Measurements from ENCODE around the gene CTDSPL.

Gene CTDSPL

DNA sequence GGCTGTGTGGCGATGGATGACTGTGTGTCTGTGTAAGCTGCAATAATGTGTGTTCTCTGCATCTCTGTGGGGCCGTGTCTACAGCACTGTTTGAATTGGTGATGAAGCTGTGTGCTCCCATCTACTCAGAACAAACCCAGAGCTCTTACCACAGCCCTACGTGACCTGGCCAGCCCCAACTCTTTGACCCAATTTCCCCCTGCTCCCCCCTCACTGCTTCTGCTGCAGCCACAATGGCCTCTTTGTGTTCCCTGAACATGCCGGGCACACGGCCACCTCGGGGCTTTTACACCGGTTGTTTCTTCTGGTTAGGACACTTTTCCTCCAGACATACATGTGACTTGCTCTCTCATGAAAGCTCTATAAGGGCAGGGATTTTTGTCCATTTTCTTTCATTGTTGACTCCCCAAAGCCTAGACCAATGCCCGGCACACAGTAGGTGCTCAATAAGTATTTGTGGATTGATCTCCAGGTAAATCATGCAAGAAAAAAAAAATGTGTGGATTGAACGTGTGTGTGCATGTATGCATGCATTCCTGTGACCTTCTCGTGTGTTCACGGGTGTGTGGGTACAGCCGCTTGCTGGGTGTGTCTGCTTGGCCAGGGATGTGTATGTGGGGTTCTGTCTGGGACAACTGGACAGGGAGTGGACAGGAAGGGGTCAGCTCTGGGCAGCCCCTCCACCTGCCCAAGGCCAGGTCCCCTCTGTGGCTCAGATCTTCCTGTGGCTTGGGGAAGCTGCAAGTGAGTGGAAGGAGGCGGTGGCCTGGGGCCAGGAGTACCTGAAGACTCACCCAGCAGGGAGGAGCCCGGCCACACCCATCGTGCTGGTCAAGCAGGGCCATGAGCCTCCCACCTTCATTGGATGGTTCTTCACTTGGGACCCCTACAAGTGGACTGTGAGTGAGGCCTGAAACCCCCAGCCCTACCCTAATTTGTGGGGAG, 143.7 kb downstream of the CTDSPL start:
- no peak for DNase-seq

DNA sequence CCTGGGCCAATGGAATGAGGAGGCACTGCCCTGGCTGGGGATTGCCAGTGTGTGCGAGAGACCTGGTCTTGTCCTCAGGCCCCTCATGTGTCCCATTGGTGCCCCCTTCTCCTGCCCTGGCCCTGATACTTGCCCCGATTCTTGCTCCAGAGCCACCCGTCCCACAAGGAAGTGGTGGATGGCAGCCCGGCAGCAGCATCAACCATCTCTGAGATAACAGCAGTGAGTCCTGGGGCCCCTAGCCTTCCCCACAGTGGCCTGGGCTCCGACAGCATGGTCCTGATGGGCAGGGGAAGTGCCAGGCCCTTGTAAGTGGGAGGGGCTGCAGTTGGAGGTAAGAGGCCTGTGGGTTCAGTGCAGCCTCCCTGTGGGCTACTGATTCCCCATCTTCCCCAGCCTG, 144.4 kb downstream of the CTDSPL start:
- no peak for DNase-seq

DNA sequence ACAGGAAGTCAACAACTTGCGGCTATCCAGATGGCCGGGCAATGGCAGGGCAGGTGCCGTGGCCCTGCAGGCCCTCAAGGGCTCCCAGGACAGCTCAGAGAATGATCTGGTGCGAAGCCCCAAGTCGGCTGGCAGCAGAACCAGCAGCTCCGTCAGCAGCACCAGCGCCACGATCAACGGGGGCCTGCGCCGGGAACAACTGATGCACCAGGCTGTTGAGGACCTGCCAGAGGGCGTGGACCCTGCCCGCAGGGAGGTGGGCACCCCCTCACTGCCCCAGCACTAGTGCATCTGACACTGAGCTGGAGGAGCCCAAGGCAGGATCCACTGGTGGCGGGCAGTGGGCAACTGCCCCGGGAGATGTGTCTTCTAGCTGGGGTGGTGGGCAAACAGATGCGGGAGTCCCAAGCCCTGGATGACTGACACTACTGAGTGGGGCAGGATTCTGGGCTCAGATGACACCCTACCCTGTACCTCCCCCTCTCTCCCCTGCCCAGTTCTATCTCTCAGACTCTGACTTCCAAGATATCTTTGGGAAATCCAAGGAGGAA, 144.8 kb downstream of the CTDSPL start:
- DNase-seq: no peak

DNA sequence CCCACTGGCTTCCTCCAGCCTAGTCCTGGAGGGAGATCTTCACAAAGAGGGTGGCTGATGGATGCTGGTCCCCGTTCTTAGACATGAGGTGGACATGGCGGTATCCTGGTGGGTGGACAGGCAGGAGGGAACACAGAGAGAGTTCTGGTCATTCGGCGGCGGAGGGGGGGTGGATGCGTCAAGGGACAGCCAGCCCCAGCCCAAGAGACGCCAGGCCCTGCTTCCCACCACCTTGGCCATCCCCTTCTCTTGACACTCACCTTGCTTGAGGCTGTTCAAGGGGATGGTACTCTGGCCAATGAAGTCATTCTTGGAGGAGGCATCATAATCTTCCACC, 146.0 kb downstream of the CTDSPL start:
- DNase-seq: no peak

DNA sequence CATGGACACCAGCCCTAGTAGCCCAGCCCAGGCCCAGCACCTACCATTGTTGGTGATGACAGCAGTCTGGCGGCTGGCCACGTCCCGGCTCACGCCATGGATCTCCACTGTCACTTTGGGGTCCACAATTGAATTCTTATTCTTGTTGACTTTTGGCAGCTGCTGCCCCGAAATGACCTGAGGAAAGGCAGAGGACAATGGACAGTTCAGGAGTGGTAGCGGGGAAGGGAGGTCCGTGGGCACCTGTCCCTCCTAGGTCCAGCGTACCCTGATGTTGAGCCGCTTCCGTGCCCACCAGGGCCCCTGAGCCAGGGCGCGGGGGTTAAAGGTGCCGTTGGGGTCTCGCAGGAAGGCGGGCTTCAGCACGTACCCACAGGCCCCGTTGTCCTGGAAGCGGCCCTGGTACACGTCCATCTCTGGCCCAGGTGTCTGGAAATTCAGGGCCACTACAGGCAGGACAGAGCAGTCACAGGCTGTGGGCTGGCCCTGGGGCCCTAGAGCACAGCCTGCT, 146.6 kb downstream of the CTDSPL start:
- DNase-seq: no peak

DNA sequence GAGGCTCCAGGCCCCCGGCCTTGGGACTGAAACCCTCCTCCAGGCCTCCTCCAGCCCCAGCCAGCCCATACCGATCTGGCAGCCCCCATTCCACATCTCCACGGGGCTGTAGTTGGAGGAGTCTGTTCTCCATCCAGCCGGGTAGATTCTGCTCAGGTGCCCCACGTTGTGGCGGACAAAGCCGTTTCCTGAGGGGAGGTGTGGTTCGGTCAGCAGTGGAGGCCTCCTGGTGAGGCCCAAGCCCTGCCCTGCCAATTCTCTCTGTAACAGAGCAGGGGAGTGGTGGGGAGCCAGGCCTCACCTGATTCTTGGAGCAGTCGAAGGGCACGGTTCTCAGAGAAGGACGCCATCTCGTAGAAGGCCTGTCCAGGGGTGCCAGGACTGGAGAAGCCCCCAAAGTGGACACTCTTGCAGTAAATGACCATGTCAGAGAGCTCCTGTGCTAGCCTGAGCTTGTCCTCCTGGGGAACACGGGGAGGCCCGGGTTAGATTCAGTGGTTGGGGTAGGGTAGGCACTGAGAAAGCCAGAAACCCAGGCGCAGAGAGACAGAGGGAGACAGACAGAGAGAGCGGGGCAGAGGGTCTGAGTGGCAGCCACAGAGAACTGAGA, 147.4 kb downstream of the CTDSPL start:
- no peak for DNase-seq

DNA sequence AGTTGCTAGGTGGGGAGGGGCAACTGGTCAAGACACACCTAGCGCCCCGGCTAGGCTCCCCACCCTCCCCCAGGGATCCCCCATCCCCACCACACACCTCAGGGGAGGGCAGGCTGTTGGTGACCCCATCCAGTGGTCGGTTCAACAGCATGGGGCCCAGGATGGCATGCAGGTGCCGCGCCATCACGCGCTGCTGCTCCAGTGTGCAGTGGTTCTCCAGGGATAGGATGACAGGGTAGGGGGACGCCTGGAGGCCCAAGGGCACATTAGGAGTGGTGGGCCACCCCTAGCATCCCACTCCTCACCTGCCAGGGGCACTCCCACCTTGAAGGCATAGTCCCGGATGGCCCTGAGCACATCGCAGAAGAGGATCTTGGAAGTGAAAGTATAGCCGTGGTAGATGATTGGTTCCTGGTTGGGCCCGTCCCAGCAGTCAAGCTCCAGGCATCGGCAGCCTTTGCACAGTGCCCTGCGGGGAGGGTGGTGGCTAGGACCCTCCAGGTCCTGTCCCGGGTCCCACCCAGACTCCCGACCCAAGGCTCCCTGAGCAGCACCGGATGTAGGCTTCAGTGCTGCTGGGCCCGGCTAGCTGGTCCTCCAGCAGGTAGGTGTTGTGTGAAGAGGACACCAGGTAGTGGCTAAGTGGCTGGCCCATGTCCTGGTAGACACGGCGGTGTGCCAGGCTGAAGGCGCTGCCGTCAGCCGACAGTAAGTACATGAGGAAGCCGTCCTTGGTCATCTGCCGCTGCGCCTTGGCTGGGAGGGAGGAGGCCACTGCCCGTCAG, 148.3 kb downstream of the CTDSPL start:
- no peak for DNase-seq

DNA sequence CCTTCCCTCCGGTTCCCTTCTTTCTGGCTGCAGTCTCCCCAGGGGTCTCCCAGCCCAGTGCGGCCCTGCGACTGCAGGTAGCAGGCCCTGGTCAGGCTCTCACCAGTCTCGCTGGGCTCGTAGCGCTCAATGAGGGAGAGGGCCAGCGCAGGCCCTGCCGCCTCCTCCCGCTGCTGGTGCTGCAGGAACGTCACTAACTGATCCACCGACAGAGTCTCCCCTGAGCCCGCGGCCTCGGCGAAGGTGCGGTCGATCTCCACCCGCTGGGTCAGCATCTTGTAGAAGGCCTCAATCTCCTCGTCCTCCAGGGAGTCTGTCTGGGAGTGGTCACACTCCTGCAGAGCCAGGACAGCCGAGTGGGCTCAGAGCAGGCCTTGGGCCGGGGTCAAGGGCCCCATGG, 149.4 kb downstream of the CTDSPL start:
- DNase-seq: no peak

DNA sequence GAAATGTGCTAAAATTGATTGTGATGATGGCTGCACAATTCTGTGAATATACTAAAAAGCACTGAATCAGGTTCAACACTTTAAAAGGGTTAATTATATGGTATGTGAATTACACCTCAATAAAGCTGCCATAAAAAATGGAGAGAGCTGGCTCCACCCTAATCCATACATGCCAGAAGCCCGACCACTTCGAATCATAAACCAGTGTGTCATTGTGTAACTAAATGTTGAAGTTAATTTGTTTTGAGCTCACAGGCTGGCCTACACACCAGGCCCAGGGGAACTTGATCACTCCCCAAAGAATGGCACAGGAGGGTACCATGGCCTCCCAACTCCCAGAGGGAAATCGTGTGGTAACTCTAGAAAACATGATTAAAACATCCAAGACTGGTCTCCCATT, 153.8 kb downstream of the CTDSPL start:
- no peak for DNase-seq

DNA sequence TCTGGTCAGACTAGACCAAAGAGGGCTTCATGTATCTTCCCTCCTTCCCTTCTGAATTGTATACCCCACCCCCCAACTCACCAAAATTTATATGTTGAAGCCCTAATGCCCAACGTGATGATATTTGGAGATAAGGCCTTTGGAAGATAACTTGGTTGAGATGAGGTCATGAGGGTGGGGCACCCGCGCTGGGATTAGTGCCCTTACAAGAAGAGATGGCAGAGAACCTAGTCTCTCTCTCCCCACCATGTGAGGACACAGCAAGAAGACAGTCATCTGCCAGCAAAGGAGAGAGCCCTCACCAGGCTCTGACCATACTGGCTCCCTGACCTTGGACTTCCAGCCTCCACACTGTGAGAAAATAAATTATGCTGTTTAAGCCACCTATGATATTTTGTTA, 154.3 kb downstream of the CTDSPL start:
- no peak for DNase-seq

DNA sequence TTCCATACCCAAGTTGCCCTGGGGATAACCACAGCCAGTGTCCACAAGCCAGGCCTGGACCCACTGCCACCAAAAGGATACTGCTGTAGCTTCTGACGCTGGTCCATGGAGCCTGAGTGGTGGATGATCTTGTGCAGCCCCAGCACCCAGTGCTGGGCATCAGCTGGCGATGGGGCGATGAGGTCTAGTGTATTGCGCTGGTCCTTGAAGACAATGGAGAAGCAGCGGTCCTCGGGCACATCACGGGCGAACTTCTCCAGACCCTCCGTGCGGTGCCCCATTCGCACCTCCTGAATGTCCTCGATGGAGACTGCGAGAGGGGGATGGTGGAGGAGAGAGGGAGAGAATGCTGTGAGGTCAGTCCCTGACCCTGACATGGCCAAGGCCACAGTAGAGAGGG, 154.7 kb downstream of the CTDSPL start:
- DNase-seq: no peak

DNA sequence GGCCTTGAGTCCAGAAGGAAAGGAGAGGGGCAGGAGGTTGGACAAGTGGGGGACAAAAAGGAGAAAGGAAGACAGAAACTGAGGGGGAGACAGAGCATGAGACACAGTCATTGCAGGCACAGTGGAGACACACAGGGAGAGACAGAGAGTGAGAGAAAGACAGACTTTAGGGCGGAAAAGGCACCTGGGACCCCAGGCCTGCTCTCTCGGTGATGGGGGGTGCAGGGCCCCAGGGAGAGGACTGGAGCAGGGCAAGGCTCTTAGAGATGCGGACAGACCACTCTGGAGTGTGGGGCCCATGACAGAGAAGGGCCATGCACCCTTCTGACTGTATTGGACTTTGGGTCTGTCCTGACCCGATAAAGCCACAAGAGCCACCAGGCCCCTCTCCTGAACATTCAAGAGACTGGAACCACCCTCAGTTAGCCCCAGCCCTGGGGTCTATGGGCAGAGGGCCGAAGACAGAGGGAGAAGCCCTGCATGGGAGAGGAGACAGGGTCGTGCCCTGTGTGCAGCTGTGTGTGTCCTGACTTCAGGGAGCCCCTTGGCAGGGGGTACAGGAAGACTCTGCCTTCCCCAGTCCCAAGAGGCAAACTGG, 155.3 kb downstream of the CTDSPL start:
- DNase-seq: no peak

DNA sequence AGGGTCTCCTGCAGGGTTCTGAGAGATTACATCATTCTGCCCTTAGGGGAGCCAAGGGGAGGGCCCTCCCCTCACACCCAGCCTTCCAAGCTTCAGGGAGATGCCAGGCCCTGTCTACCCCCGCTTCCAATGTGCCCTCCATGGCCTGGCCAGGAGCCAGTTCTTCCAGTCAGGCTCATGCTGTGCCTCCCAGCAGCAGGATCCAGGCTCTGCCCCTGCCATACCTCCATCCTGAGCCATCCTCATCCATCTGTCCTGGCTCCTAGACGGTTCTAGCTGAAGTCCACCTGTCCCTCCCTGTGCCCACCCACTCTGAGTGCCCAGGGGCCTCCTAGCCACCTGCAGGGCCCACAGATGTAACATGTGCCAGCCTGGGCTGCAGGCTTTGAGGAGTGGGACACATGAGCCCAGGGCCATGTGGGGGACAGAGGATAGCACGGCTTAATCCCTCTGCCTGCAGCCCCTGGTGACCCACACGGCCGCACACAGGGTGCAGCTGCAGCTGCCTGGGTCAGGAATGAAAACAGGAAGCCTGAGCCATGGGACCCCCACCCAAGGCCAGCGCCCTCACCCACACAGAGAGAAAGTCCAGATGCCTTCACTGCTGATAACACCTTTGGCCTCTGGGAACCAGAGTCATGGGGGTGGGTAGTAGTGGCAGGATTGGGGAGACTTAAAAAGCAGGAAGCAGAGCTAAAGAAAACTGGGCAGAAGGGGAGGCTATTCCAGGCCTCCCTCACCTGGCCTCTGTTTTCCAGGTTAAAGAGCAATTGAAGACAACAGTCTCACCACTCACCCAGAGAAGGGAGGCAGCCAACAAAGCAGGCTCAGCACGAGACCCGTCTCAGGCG, 156.0 kb downstream of the CTDSPL start:
- DNase-seq: no peak

DNA sequence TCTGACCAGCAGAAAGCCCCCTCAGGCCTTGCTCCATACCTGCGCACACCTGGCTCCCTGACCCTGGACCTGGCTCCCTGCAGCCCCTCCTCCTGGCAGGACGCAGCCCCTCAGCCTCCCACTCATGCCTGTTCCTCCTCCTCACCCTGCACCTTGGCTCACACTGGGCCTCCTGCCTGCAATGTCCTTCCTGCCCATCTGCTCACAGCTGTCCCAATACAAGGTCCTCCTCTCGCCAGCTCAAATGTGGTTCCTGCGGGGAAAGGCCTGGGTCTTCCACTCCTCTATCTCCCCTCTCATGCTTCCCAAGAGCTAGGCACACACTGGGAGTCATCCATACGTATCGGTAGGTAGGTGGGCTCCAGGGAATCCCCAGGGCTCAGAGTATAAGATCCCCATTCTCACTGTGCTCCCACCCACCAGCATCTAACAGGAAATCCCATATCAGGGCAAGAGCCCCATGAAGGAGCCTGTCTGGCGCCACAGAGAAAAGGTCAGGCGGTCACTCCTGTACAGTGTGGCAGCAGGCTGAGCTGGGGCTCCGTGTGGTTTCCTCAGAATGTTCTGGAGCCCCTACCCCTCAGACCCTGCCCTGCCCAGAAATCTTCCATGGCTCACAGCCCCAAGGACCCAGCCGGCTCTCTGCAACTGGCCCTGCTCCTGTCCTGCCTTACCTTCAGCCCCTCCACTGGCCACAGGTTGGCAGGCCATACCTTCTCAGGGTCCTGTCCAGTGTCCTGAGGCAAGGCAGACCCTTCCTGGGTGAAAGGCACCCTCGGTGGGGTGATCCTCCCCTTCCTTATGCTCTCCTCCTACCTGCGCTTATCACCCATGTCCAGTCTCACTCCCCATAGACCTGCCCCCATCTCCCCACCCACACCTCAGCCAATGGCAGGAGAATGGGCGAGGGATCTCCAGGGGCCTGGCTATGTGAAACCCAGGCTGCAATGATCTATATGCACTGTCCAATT, 156.9 kb downstream of the CTDSPL start:
- DNase-seq: no peak

DNA sequence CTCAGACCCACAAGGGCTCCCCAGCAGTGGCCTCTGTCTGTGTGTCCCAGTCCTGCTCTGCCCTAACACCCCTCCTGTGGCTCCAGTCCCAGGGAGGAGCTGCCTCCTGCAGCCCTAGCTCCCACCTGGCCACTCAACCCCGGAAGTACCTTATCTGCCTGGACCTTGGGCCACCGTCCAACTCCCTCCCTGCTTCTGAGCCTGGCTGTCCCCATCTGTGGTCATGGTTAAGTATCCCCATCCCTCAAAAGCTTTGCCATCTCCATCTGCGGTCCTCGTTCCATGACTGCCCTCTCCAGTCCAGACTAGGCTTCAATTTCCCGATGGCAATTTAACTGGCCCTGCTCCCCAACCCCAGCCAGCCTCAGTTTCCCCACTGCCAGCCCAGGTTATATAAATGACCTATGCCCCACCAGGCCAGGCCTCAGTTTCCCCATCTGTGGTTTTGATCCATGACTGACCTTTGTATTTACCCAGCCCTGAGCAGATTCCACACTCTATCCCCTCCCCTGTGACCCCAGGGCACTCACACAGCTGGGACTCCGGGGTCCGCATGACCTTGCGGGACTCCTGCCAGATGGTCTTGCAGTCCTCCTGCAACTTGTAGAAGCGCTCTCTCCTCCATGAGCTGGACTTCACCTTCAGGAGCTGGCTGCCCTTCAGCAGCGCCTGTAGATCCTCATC, 158.1 kb downstream of the CTDSPL start:
- no peak for DNase-seq

DNA sequence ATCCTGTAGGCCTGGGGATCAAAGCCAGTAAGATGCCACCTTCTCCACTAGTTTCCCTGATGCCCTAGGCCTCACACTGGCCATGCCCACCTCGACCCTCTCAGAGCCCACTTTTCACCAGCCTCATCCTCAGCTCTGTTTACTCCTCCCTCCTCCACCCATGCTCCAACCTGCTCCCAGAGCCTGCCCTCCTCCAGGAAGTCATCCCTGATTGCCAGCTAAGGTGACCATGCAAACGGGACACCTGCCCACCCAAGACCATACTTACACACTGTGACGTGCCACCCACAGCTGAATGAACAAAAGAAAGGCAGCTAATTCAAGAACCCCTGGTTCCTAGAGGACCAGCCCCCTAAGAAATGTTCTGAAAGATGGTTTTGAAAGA, 158.7 kb downstream of the CTDSPL start:
- DNase-seq: no peak

DNA sequence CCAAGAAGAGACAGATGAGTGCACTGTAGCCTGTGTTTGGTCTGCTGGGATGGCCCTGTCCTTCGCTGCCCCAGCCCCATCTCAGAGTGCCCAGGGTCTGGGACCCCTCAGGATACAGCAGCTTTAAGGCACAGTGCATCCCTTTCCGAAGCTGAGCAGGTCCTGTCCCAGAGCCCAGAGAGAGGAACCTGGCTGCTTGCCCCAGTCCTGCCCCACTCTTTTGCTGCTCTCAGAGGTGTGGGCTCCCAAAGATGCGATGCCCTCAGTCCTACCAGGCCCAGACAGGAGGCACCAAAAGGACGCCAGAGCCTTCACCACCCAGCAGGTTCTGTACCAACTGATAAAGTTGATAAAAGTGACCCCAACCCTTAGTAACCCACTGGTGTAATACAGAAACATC, 159.5 kb downstream of the CTDSPL start:
- no peak for DNase-seq

DNA sequence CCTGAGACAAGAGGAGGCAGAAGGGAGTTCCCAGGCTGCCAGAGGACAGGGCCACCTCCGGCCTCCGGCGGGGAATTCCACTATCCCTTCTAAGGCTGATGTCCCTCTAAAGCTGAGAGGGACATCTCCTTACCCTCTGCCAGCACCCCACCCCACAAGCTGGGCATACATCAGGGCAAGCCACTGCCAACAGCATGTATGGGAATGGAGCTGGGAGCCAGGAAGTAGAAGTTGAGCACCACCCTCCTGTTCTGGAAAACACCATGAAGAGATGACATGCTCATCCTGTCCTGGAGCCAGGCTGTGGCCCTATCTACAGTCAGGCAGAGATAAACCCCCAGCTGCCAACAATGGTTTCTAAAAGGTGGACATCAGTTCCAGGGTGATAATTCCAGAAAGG, 160.6 kb downstream of the CTDSPL start:
- DNase-seq: no peak

DNA sequence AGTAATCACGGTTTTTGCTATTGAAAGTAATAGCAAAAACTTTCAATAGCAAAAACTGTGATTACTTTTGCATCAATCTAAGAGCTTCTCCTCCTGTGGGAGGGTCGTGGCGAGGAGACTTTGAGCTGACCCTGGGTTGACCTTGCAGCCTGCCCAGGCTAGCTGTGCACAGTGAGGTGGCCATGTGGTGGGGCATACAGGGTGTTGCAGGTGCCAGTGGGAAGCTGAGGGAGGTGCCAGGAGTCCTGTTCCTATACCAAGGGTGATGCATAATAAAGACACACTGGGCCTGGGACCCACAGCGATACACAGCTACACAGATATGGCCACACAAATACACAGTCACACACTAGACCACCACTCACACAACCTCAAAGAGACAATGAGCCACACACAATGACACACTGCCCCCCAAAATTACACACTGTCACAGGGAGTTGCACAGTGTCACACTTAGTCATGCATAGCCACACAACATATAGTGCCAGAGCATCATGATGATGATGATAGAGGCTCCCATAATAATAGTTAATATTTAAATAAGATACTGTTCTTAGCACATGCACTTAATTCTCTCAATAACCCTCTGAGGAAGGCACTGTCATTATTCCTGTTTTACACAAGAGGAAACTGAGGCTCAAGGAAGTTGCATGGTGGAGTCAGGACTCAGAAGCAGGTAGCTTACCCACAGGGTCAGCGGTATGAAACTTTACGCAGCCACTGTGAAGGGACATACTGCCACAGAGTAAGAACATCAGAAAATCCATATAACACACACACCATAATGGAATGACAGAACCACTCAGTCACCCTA, 161.4 kb downstream of the CTDSPL start:
- DNase-seq: no peak

Measured in cerebellar nuclear complex (tissue), 1 donor.